HCT116 (cell line): ENCODE results near the gene ARHGAP29. TPM values are rescaled to one million over a fixed set of nuclear protein-coding genes. Genes with fewer than 3 reads are reported as not detected.

Experiments used
- ATAC-seq: fragments of 200-7000 bp; cut with Tn5 transposase; 2 replicates; pipeline ENCODE4 v1.9.1; 2020; ENCODE audit warnings: mild to moderate bottlenecking, moderate library complexity
- BruUV-seq: library from RNA; stranded (reverse); fragments of 400-500 nt; replicated peaks from 2 replicates; lab custom pipeline; 2021; lab: Mats Ljungman, UMichigan
- CTCF ChIA-PET: fragments of 300-600 bp; sonication (Branson Sonifier 250); formaldehyde crosslinking; loops from one replicate; lab custom pipeline; 2021; ENCODE audit warnings: antibody characterized with exemption; lab: Charles Lee
- POLR2A ChIA-PET: fragments of 300-600, 350-600 bp; sonication (Branson Sonifier 250); formaldehyde crosslinking; loops from one replicate; lab custom pipeline; 2021; ENCODE audit warnings: antibody characterized with exemption; lab: Charles Lee
- RAD21 ChIA-PET, 2 experiments: fragments of 300-600 bp; sonication (Branson Sonifier 250); formaldehyde crosslinking; loops; one replicate each; lab custom pipeline; 2023; ENCODE audit warnings: low total read pairs in 2 of 2; ENCODE audit not compliant: uncharacterized antibody in 2 of 2, unreplicated experiment in 2 of 2, low non-redundant PET in 1 of 2; lab: Charles Lee
- DNase-seq: peaks from one replicate; pipeline ENCODE4 v3.0.0-alpha.2; 2010; ENCODE audit warnings: low read depth, low spot score
- H2AFZ ChIP-seq: fragments of 200-600 bp; shearing (Covaris generic), sonication (generic); 2 replicates; pipeline ENCODE4 v1.6.1; 2017; ENCODE audit warnings: low read depth, mixed run types, mixed read lengths, antibody characterized with exemption, low read length; ENCODE audit not compliant: poor library complexity, severe bottlenecking
- H3K27ac ChIP-seq: 2 replicates; pipeline ENCODE4 v1.5.1; 2012; ENCODE audit warnings: low read depth, low read length
- H3K27me3 ChIP-seq: fragments of 200-600 bp; sonication (generic); 2 replicates; pipeline ENCODE4 v1.6.1; 2016; ENCODE audit warnings: mixed run types, low read length, mixed read lengths; ENCODE audit not compliant: insufficient read depth
- H3K36me3 ChIP-seq, 2 experiments: fragments of 200-500 bp in 1 of 2; fragments of 200-600 bp in 1 of 2; sonication (Bioruptor generic) in 1 of 2; sonication (generic) in 1 of 2; 2 replicates each; pipeline versions ENCODE4 v1.5.1 to v1.6.1; 2014 to 2016; ENCODE audit warnings: low read length in 2 of 2, inconsistent platforms in 1 of 2, mixed read lengths in 1 of 2, mixed run types in 1 of 2; ENCODE audit not compliant: insufficient read depth in 2 of 2, control insufficient read depth in 1 of 2
- H3K4me1 ChIP-seq, 2 experiments: fragments of 200-600 bp in 1 of 2; sonication (generic) in 1 of 2; 2 replicates each; pipeline versions ENCODE4 v1.5.1 to v1.6.1; 2012 to 2017; ENCODE audit warnings: low read length in 2 of 2, inconsistent platforms in 1 of 2, mild to moderate bottlenecking in 1 of 2, mixed read lengths in 1 of 2, mixed run types in 1 of 2, moderate library complexity in 1 of 2; ENCODE audit not compliant: insufficient read depth in 2 of 2, control insufficient read depth in 1 of 2
- H3K4me2 ChIP-seq: fragments of 200-600 bp; sonication (generic); 2 replicates; pipeline ENCODE4 v1.6.1; 2017; ENCODE audit warnings: mixed run types, low read length, mixed read lengths
- H3K4me3 ChIP-seq, 2 experiments: fragments of 200-600 bp in 1 of 2; sonication (generic) in 1 of 2; replicated peaks in 1 of 2; 2 replicates each; pipeline ENCODE4 v1.5.1; 2011 to 2016; ENCODE audit warnings: low read length in 2 of 2, control low read depth in 1 of 2, low read depth in 1 of 2, mild to moderate bottlenecking in 1 of 2, mixed read lengths in 1 of 2, mixed run types in 1 of 2
- H3K79me2 ChIP-seq: fragments of 200-600 bp; sonication (generic); 2 replicates; pipeline ENCODE4 v1.6.1; 2017; ENCODE audit warnings: mild to moderate bottlenecking, mixed run types, low read length, moderate library complexity, mixed read lengths; ENCODE audit not compliant: insufficient read depth
- H3K9ac ChIP-seq: fragments of 200-600 bp; sonication (generic); 2 replicates; pipeline ENCODE4 v1.6.1; 2016; ENCODE audit warnings: low read length, mixed read lengths
- H3K9me2 ChIP-seq: fragments of 200-600 bp; sonication (generic), shearing (Covaris generic); 2 replicates; pipeline ENCODE4 v1.6.1; 2017; ENCODE audit warnings: mixed run types, mild to moderate bottlenecking, moderate library complexity; ENCODE audit not compliant: insufficient read depth
- H3K9me3 ChIP-seq, 2 experiments: fragments of 200-500 bp in 1 of 2; fragments of 200-600 bp in 1 of 2; sonication (Bioruptor generic) in 1 of 2; sonication (generic) in 1 of 2; 2 replicates each; pipeline ENCODE4 v1.6.1; 2014 to 2017; ENCODE audit warnings: low read length in 2 of 2, mixed read lengths in 2 of 2, inconsistent platforms in 1 of 2, low read depth in 1 of 2, mild to moderate bottlenecking in 1 of 2, mixed run types in 1 of 2, moderate library complexity in 1 of 2; ENCODE audit not compliant: control insufficient read depth in 1 of 2, insufficient read depth in 1 of 2
- H4K20me1 ChIP-seq: fragments of 200-600 bp; sonication (generic), shearing (Covaris generic); 2 replicates; pipeline ENCODE4 v1.6.1; 2017; ENCODE audit warnings: mixed run types, mild to moderate bottlenecking, moderate library complexity; ENCODE audit not compliant: insufficient read depth
- CEBPB ChIP-seq: IDR thresholded peaks from 2 replicates; pipeline ENCODE4 v1.6.1; 2012; ENCODE audit warnings: low read depth
- ELF1 ChIP-seq: IDR thresholded peaks from 2 replicates; pipeline ENCODE4 v1.6.1; 2012; ENCODE audit warnings: low read depth, borderline replicate concordance
- JUND ChIP-seq: IDR thresholded peaks from 2 replicates; pipeline ENCODE4 v1.6.1; 2012
- RAD21 ChIP-seq: IDR thresholded peaks from 2 replicates; pipeline ENCODE4 v1.6.1; 2012; ENCODE audit warnings: low read depth, mild to moderate bottlenecking
- SIN3A ChIP-seq: IDR thresholded peaks from 2 replicates; pipeline ENCODE4 v1.6.1; 2012; ENCODE audit warnings: low read depth
- SP1 ChIP-seq: IDR thresholded peaks from 2 replicates; pipeline ENCODE4 v1.6.1; 2012; ENCODE audit warnings: low read depth
- SRF ChIP-seq: IDR thresholded peaks from 2 replicates; pipeline ENCODE4 v1.6.1; 2012; ENCODE audit warnings: low read depth
- ZFX ChIP-seq: fragments of 450-650 bp; IDR thresholded peaks from 2 replicates; pipeline ENCODE4 v1.6.1; 2017
- intact Hi-C: fragments of 100-400 bp; cut with micrococcal nuclease; formaldehyde crosslinking; loops from 2 replicates; pipeline ENCODE4 v1.10.0; 2022
- total RNA-seq: library from RNA; stranded (reverse); gene quantifications from one replicate; pipeline ENCODE4 v1.2.1, GENCODE V29; 2021; ENCODE audit not compliant: unreplicated experiment
- TF ChIP-seq, protein P1 (sequence below): IDR thresholded peaks from 2 replicates; pipeline ENCODE4 v1.6.1; 2012; ENCODE audit warnings: low read depth
- TF ChIP-seq, protein P2 (sequence below): IDR thresholded peaks from 2 replicates; pipeline ENCODE4 v1.6.1; 2012

Gene ARHGAP29
- total RNA-seq, 1 experiment from 2014 or later, result 128 TPM

DNA sequence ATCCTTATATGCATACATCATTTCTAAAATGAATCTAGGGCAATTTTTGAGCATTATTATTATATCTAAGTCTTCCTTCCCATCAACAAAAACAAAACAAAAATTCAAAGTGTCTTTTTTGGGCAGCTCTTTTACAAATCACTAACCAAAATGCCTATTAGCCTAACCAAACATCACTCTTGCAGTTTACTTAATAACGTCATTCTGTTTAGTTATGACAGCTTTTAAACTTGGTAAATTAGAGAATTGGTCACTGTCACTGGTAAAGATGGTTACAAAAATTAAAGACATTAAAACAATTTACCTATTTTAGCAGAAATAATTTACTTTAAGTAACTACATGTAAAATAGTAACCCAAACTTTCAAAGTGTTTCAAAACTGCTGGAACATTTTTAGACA, 2.8 kb downstream of the ARHGAP29 start (continued):
- TF ChIP-seq RAD21 (no peak), ZFX (no peak), CEBPB (no peak), SIN3A (no peak), ELF1 (no peak), JUND (no peak)
- TF ChIP-seq, protein P1, sequence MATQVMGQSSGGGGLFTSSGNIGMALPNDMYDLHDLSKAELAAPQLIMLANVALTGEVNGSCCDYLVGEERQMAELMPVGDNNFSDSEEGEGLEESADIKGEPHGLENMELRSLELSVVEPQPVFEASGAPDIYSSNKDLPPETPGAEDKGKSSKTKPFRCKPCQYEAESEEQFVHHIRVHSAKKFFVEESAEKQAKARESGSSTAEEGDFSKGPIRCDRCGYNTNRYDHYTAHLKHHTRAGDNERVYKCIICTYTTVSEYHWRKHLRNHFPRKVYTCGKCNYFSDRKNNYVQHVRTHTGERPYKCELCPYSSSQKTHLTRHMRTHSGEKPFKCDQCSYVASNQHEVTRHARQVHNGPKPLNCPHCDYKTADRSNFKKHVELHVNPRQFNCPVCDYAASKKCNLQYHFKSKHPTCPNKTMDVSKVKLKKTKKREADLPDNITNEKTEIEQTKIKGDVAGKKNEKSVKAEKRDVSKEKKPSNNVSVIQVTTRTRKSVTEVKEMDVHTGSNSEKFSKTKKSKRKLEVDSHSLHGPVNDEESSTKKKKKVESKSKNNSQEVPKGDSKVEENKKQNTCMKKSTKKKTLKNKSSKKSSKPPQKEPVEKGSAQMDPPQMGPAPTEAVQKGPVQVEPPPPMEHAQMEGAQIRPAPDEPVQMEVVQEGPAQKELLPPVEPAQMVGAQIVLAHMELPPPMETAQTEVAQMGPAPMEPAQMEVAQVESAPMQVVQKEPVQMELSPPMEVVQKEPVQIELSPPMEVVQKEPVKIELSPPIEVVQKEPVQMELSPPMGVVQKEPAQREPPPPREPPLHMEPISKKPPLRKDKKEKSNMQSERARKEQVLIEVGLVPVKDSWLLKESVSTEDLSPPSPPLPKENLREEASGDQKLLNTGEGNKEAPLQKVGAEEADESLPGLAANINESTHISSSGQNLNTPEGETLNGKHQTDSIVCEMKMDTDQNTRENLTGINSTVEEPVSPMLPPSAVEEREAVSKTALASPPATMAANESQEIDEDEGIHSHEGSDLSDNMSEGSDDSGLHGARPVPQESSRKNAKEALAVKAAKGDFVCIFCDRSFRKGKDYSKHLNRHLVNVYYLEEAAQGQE, result no peak

GRCh38 chr1:94231746-94232145, 5.6 kb downstream of the ARHGAP29 start:
- no peak overlapping the region for H3K4me3 ChIP-seq
- intact Hi-C loops, result no loop called here
- ChIA-PET RAD21 (no interaction called here), CTCF (no interaction called here), POLR2A (no interaction called here)
- DNase-seq (no peak), ATAC-seq (no peak)
- no peaks in the 10 kb centered on the region for H3K9me3 ChIP-seq
- no peak overlapping the region for H2AFZ ChIP-seq
- peaks cover 7 to 9% of the 10 kb centered on the region in 2 experiments; a peak in 3 of 4 replicates for H3K36me3 ChIP-seq
- H3K27me3 ChIP-seq, result no peaks in the 10 kb centered on the region
- TF ChIP-seq SRF, result no peak
- TF ChIP-seq, protein P2, sequence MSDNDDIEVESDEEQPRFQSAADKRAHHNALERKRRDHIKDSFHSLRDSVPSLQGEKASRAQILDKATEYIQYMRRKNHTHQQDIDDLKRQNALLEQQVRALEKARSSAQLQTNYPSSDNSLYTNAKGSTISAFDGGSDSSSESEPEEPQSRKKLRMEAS, result no peak
- 0 out of 2 replicates have a peak, but pooled peaks have one; percentile 16 for TF ChIP-seq SIN3A
- TF ChIP-seq SP1, result no peak
- no peak overlapping the region for H3K9ac ChIP-seq
- peaks cover 39% of the 10 kb centered on the region; the same call in 1 of the 2 replicates for H4K20me1 ChIP-seq
- peak overlapping the region; percentile 7; the same call in 1 of the 2 replicates for H3K4me2 ChIP-seq
- peak overlapping the region; percentile 14; the same call in 1 of the 2 replicates for H3K27ac ChIP-seq
- H3K79me2 ChIP-seq, result peaks cover 100% of the 10 kb centered on the region
- H3K9me2 ChIP-seq, result no peaks in the 10 kb centered on the region
- BruUV-seq, result no TSS peak
- H3K4me1 ChIP-seq, result peaks cover 44 to 74% of the 10 kb centered on the region in 2 experiments
